ENCODE measurements around the gene NDUFB3. TPM values are rescaled to one million over a fixed set of nuclear protein-coding genes. Genes with fewer than 3 reads are reported as not detected.

The NDUFB3 gene
- total RNA-seq, 4 donors from 2014 or later: 31.8 to 46.8 (median 35.3) TPM

DNA sequence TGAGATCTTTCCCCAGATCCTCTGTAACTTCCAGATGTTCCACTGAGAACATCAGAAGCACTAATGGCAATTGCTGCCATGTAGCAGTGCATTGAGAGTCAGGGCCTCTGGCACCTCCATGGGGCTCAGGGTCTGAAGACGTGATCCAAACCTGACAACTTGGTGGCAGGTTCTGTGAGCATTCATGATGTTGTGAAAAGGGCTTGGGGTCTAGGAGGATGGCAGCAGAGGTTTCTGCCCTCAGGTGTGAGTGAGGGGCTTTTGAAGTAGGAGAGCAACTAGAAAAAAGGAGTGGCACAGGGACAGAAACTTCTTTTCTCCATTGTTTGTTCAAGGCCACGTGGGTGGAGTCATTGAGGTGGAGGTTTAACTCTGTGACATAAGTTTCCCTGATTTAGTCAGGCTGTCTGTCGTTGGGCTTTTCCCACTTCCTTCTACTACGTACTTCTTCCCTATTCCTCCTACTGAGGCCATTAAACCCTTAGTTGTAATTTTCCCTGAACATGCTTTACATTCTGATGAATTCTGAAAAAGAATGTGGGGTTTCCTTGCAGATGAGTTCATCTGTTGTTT lies 57.2 kb downstream of the NDUFB3 start:
- TF ChIP-seq POLR2A (IDR thresholded peaks at IDR 0.05) (no peak), CTCF (IDR thresholded peaks at IDR 0.05) (no peak)
- DNase-seq (ENCODE audit: low spot score in 2 of 2): no peak
- 36 to 40% methylated on average over 4 of the region's 4 CpGs for WGBS, 2 donors
- H3K4me3 ChIP-seq (ENCODE audit: low read depth, poor library complexity, severe bottlenecking): no peak overlapping the region
- intact Hi-C loops (cut with DNase I; ENCODE audit: low total_unique reads): no loop called here

DNA sequence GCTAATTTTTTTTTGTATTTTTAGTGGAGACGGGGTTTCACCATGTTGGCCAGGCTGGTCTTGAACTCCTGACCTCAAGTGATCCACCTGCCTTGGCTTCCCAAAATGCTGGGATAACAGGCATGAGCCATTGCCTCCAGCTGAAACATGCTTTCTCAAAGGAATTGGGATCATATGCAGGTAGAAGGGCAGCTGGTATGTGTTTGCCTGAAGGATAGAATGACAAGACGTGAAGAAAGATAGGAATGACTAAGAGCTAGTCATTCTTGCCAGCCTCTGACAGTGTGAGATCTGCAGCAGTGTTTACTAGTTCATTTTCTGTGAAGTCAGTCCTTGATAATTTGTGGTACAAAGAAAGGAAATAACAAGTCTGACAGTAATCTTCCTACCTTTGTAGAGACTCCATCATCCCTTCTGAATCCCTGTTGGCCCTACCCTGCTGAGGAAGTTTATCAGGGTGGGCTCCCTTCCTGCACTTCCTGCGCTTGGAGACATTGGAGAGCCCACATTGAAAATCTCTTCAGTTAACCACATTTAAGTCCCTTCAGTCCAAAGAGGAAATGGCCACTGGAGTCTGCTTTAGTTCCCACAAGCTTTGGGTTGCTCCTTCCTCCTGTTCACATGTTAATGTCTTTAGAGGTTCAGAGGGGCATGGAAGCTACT lies 58.9 kb downstream of the NDUFB3 start:
- 48 to 50% methylated on average over 3 of the region's 3 CpGs for WGBS, 2 donors
- no peak for DNase-seq (ENCODE audit: low spot score in 2 of 2)
- TF ChIP-seq CTCF (IDR thresholded peaks at IDR 0.05): no peak
- TF ChIP-seq POLR2A (IDR thresholded peaks at IDR 0.05): no peak
- intact Hi-C loops (cut with DNase I; ENCODE audit: low total_unique reads): no loop called here
- no peak overlapping the region for H3K4me3 ChIP-seq (ENCODE audit: low read depth, poor library complexity, severe bottlenecking)

DNA sequence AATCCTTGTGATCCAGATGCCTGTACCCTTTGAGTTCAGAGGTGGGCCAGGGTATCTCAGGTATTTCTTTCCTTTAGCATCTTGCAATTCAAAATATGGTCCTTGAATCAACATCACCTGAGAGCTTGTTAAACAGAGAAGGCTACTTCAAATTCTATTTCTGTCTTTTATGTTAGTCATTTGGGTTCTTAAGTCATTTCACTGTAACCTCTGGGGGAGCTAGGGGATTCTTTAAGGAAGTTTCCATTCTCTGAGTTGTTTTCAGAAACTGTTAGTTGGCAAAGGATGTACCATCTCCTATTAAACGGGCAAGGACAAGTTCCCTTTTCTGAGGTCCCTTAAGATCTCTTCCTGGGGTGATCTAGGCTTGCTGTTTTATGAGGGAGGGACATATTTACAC lies 60.7 kb downstream of the NDUFB3 start:
- WGBS, 2 donors: 46 to 50% methylated on average over 1 of the region's 1 CpG
- TF ChIP-seq POLR2A (IDR thresholded peaks at IDR 0.05) (no peak), CTCF (IDR thresholded peaks at IDR 0.05) (no peak)
- no peak for DNase-seq (ENCODE audit: low spot score in 2 of 2)
- no peak overlapping the region for H3K4me3 ChIP-seq (ENCODE audit: low read depth, poor library complexity, severe bottlenecking)
- intact Hi-C loops (cut with DNase I; ENCODE audit: low total_unique reads): no loop called here

Other genes with a start within 250 kb of the NDUFB3 start
- 100 to 1,000 TPM in 3 of 4 donors, 10 to 100 TPM in 1; 86.0 to 307 (median 205) TPM for gene CLK1, start 207.3 kb upstream of the NDUFB3 start, total RNA-seq
- 10 to 100 TPM; 12.6 to 32.5 (median 20.6) TPM for gene PPIL3, start 182.9 kb upstream of the NDUFB3 start, total RNA-seq
- gene NIF3L1, start 182.6 kb upstream of the NDUFB3 start, total RNA-seq: 10 to 100 TPM; 19.1 to 41.2 (median 25.2) TPM
- gene ORC2, start 108.3 kb upstream of the NDUFB3 start, total RNA-seq: 10 to 100 TPM; 10.1 to 20.8 (median 15.5) TPM
- gene HYCC2, start 330 bp upstream of the NDUFB3 start, total RNA-seq: 10 to 100 TPM in 3 of 4 donors, 1 to 10 TPM in 1; 9.6 to 27.9 (median 15.2) TPM
- gene CFLAR, start 44.2 kb downstream of the NDUFB3 start, total RNA-seq: 100 to 1,000 TPM; 136 to 163 (median 147) TPM
- 1 to 10 TPM; 4.0 to 6.3 (median 4.2) TPM for gene CASP10, start 111.1 kb downstream of the NDUFB3 start, total RNA-seq
- gene CASP8, start 188.5 kb downstream of the NDUFB3 start, total RNA-seq: 10 to 100 TPM; 10.9 to 26.4 (median 18.5) TPM